ENCODE measurements around the gene NPLOC4. TPM values are rescaled to one million over a fixed set of nuclear protein-coding genes. Genes with fewer than 3 reads are reported as not detected.

NPLOC4 gene
- total and polyA plus RNA-seq, 4 donors, result 23.5 to 67.4 (median 50.6) TPM

GRCh38 chr17:81567191-81567590, 69.7 kb downstream of the NPLOC4 start:
- WGBS, result 44% methylated on average over 4 of the region's 4 CpGs
- H3K27me3 ChIP-seq (ENCODE audit: control insufficient read depth in 4 of 4, insufficient read depth in 4 of 4, low read length in 3 of 4), result no peaks in the 10 kb centered on the region
- H3K27ac ChIP-seq (ENCODE audit: low read depth in 1 of 2, low read length in 2 of 2), result peak overlapping the region; percentile 11 to 58
- H3K4me1 ChIP-seq (ENCODE audit: control insufficient read depth in 4 of 4, insufficient read depth in 4 of 4, low read length in 3 of 4), result peaks cover 6 to 31% (median 25%) of the 10 kb centered on the region in 4 donors
- H3K36me3 ChIP-seq (ENCODE audit: control insufficient read depth in 4 of 4, insufficient read depth in 3 of 4, low read depth in 1 of 4, low read length in 3 of 4), result peaks cover 17 to 67% (median 54%) of the 10 kb centered on the region in 4 donors
- DNase-seq (ENCODE audit: low spot score), result no peak
- H3K9ac ChIP-seq (ENCODE audit: low read depth in 1 of 2, low read length in 2 of 2), result no peak overlapping the region
- H3K4me3 ChIP-seq (ENCODE audit: low read depth in 1 of 3, low read length in 3 of 3), result no peak overlapping the region
- no peaks in the 10 kb centered on the region for H3K9me3 ChIP-seq (ENCODE audit: control insufficient read depth in 4 of 4, low read length in 3 of 4)
- TF ChIP-seq FOXA1 (IDR thresholded peaks at IDR 0.05), result no peak
- no peak for TF ChIP-seq SP1 (IDR thresholded peaks at IDR 0.05)
- TF ChIP-seq RXRA (IDR thresholded peaks at IDR 0.05), result no peak
- TF ChIP-seq EGR1 (IDR thresholded peaks at IDR 0.05; ENCODE audit: low read depth in 2 of 2), result no peak
- no peak for TF ChIP-seq ATF3 (IDR thresholded peaks at IDR 0.05)
- no peak for TF ChIP-seq CTCF (IDR thresholded peaks at IDR 0.05; ENCODE audit: low read depth, low read length, missing input control)
- TF ChIP-seq ZBTB33 (IDR thresholded peaks at IDR 0.05), result no peak
- TF ChIP-seq HNF4A (conservative IDR thresholded peaks at IDR 0.05), result no peak
- no peak for TF ChIP-seq YY1 (IDR thresholded peaks at IDR 0.05)
- TF ChIP-seq NR2F2 (IDR thresholded peaks at IDR 0.05), result no peak
- TF ChIP-seq RAD21 (IDR thresholded peaks at IDR 0.05), result no peak
- TF ChIP-seq FOXA2 (IDR thresholded peaks at IDR 0.05), result no peak
- no peak for TF ChIP-seq REST (IDR thresholded peaks at IDR 0.05)
- no peak for TF ChIP-seq JUND (IDR thresholded peaks at IDR 0.05)

- H3K9me3 ChIP-seq (ENCODE audit: control insufficient read depth in 4 of 4, low read length in 3 of 4), result no peaks in the 10 kb centered on the region
- no peaks in the 10 kb centered on the region for H3K27me3 ChIP-seq (ENCODE audit: control insufficient read depth in 4 of 4, insufficient read depth in 4 of 4, low read length in 3 of 4)
- no peak for DNase-seq (ENCODE audit: low spot score)
- no peak overlapping the region for H3K9ac ChIP-seq (ENCODE audit: low read depth in 1 of 2, low read length in 2 of 2)
- WGBS, result 27% methylated on average over 8 of the region's 8 CpGs
- peak overlapping the region; percentile 33 to 58 for H3K27ac ChIP-seq (ENCODE audit: low read depth in 1 of 2, low read length in 2 of 2)
- H3K4me1 ChIP-seq (ENCODE audit: control insufficient read depth in 4 of 4, insufficient read depth in 4 of 4, low read length in 3 of 4), result peaks cover 6 to 31% (median 25%) of the 10 kb centered on the region in 4 donors
- H3K36me3 ChIP-seq (ENCODE audit: control insufficient read depth in 4 of 4, insufficient read depth in 3 of 4, low read depth in 1 of 4, low read length in 3 of 4), result peaks cover 17 to 66% (median 52%) of the 10 kb centered on the region in 4 donors
- H3K4me3 ChIP-seq (ENCODE audit: low read depth in 1 of 3, low read length in 3 of 3), result no peak overlapping the region
- TF ChIP-seq EGR1 (IDR thresholded peaks at IDR 0.05; ENCODE audit: low read depth in 2 of 2) (no peak), JUND (IDR thresholded peaks at IDR 0.05) (no peak), HNF4A (conservative IDR thresholded peaks at IDR 0.05) (peak; percentile 1 to 18), GABPA (IDR thresholded peaks at IDR 0.05 in 1 of 2, conservative IDR thresholded peaks at IDR 0.05 in 1 of 2) (no peak), YY1 (IDR thresholded peaks at IDR 0.05) (no peak), ATF3 (IDR thresholded peaks at IDR 0.05) (no peak), CTCF (IDR thresholded peaks at IDR 0.05; ENCODE audit: low read depth, low read length, missing input control) (no peak), ZBTB33 (IDR thresholded peaks at IDR 0.05) (no peak)
Observed at GRCh38 chr17:81566461-81567126, 70.3 kb downstream of the NPLOC4 start.
